MCF 10A (cell line): ENCODE data around the gene ERVW-1. TPM values are rescaled to one million over a fixed set of nuclear protein-coding genes. Genes with fewer than 3 reads are reported as not detected.

Source experiments
- BruUV-seq: library from RNA; stranded (reverse); fragments of 400-500 nt; replicated peaks from 2 replicates; lab custom pipeline; 2021; lab: Mats Ljungman, UMichigan
- CTCF ChIA-PET: fragments of 300-600 bp; sonication (Branson Sonifier 250); formaldehyde crosslinking; extraction: SDS; loops from one replicate; lab custom pipeline; 2021; ENCODE audit warnings: antibody characterized with exemption, inconsistent platforms; lab: Yijun Ruan, JAX
- POLR2A ChIA-PET: fragments of 300-600, 350-650 bp; sonication (Branson Sonifier 250); formaldehyde crosslinking; extraction: SDS; loops from one replicate; lab custom pipeline; 2020; ENCODE audit warnings: antibody characterized with exemption, inconsistent platforms; lab: Yijun Ruan, JAX
- DNase-seq: peaks from one replicate; pipeline ENCODE4 v3.0.0-alpha.2; 2018; ENCODE audit not compliant: unreplicated experiment
- H3K27ac Mint-ChIP-seq: one replicate; pipeline ENCODE4 v1.8.0; 2022; ENCODE audit warnings: mild to moderate bottlenecking, low read depth, mixed read lengths; ENCODE audit not compliant: unreplicated experiment
- H3K27me3 Mint-ChIP-seq: one replicate; pipeline ENCODE4 v1.8.0; 2022; ENCODE audit warnings: mixed read lengths; ENCODE audit not compliant: insufficient read depth, unreplicated experiment
- H3K36me3 Mint-ChIP-seq: one replicate; pipeline ENCODE4 v1.8.0; 2022; ENCODE audit warnings: mild to moderate bottlenecking, moderate library complexity, mixed read lengths; ENCODE audit not compliant: insufficient read depth, unreplicated experiment
- H3K4me1 Mint-ChIP-seq: one replicate; pipeline ENCODE4 v1.8.0; 2022; ENCODE audit warnings: mixed read lengths; ENCODE audit not compliant: insufficient read depth, unreplicated experiment
- H3K4me3 Mint-ChIP-seq: one replicate; pipeline ENCODE4 v1.8.0; 2022; ENCODE audit warnings: mild to moderate bottlenecking, moderate library complexity, mixed read lengths; ENCODE audit not compliant: unreplicated experiment
- H3K9me3 Mint-ChIP-seq: one replicate; pipeline ENCODE4 v1.8.0; 2022; ENCODE audit warnings: mixed read lengths; ENCODE audit not compliant: unreplicated experiment
- CTCF ChIP-seq: fragments of 200-600 bp; IDR thresholded peaks from one replicate; pipeline ENCODE4 v1.8.0; 2022; ENCODE audit warnings: antibody characterized with exemption, mild to moderate bottlenecking; ENCODE audit not compliant: unreplicated experiment
- intact Hi-C: fragments of 100-400 bp; cut with micrococcal nuclease; formaldehyde crosslinking; loops from 2 replicates; pipeline ENCODE4 v1.14.1; 2022
- total RNA-seq: library from RNA; stranded (reverse); gene quantifications from 2 replicates; pipeline ENCODE4 v1.2.3, GENCODE V29; 2022

Gene ERVW-1
- total RNA-seq, 1 experiment from 2014 or later, result not detected

GRCh38 chr7:92436612-92437445, 40.9 kb downstream of the ERVW-1 start:
- no peaks in the 10 kb centered on the region for H3K4me1 Mint-ChIP-seq
- peaks cover 19% of the 10 kb centered on the region for H3K27me3 Mint-ChIP-seq
- no peaks in the 10 kb centered on the region for H3K9me3 Mint-ChIP-seq
- CTCF ChIA-PET, result interaction anchor here (1.9 to 2.1 kb wide), 2 partner anchors 10 to 13 kb away, joined by 6 to 12 read pairs; partner anchors contain the start of gene GATAD1
- H3K27ac Mint-ChIP-seq, result no peak overlapping the region
- H3K36me3 Mint-ChIP-seq, result no peaks in the 10 kb centered on the region
- intact Hi-C loops, result no loop called here
- H3K4me3 Mint-ChIP-seq, result no peak overlapping the region
- TF ChIP-seq CTCF, result no peak
- POLR2A ChIA-PET, result no interaction called here
- no TSS peak for BruUV-seq
- no peak for DNase-seq

GRCh38 chr7:92435542-92435941, 42.2 kb downstream of the ERVW-1 start:
- ChIA-PET POLR2A (no interaction called here), CTCF (interaction anchor here (0.6 to 1.0 kb wide), 4 partner anchors 10 to 157 kb away, joined by 3 read pairs; no protein-coding TSS in a partner anchor)
- Mint-ChIP-seq H3K4me3 (no peak overlapping the region), H3K27me3 (peaks cover 19% of the 10 kb centered on the region), H3K36me3 (no peaks in the 10 kb centered on the region), H3K9me3 (no peaks in the 10 kb centered on the region), H3K4me1 (no peaks in the 10 kb centered on the region), H3K27ac (no peak overlapping the region)
- intact Hi-C loops, result no loop called here
- no peak for DNase-seq
- TF ChIP-seq CTCF, result no peak
- BruUV-seq, result no TSS peak

GRCh38 chr7:92433019-92433418, 44.7 kb downstream of the ERVW-1 start:
- ChIA-PET CTCF (interaction anchor here (1.1 to 1.2 kb wide), 2 partner anchors 9 to 14 kb away, joined by 4 to 6 read pairs; partner anchors contain the start of gene GATAD1), POLR2A (no interaction called here)
- Mint-ChIP-seq H3K9me3 (no peaks in the 10 kb centered on the region), H3K4me1 (no peaks in the 10 kb centered on the region), H3K4me3 (no peak overlapping the region), H3K36me3 (no peaks in the 10 kb centered on the region), H3K27me3 (no peaks in the 10 kb centered on the region), H3K27ac (no peak overlapping the region)
- DNase-seq, result no peak
- no TSS peak for BruUV-seq
- intact Hi-C loops, result no loop called here
- TF ChIP-seq CTCF, result no peak

- H3K4me3 Mint-ChIP-seq, result no peak overlapping the region
- intact Hi-C loops, result no loop called here
- H3K27ac Mint-ChIP-seq, result no peak overlapping the region
- ChIA-PET CTCF (no interaction called here), POLR2A (no interaction called here)
- no TSS peak for BruUV-seq
- no peaks in the 10 kb centered on the region for H3K36me3 Mint-ChIP-seq
- H3K9me3 Mint-ChIP-seq, result no peaks in the 10 kb centered on the region
- no peaks in the 10 kb centered on the region for H3K4me1 Mint-ChIP-seq
- no peaks in the 10 kb centered on the region for H3K27me3 Mint-ChIP-seq
- no peak for TF ChIP-seq CTCF
- DNase-seq, result no peak
Observed at GRCh38 chr7:92432299-92432946, 45.3 kb downstream of the ERVW-1 start.
